ENCODE results near the gene SORCS2. TPM values are rescaled to one million over a fixed set of nuclear protein-coding genes. Genes with fewer than 3 reads are reported as not detected.

SORCS2 gene
- total RNA-seq, 1 donor from 2014 or later, result 3.1 TPM

GRCh38 chr4:7436256-7436655 lies 243.9 kb downstream of the SORCS2 start:
- Histone ChIP-seq H3K36me3 (ENCODE audit: control insufficient read depth in 3 of 3, insufficient read depth in 3 of 3, low read length in 3 of 3) (no peaks in the 10 kb centered on the region), H3K9ac (ENCODE audit: low read depth in 1 of 3, low read length in 3 of 3) (no peak overlapping the region)

GRCh38 chr4:7439699-7440098 lies 247.4 kb downstream of the SORCS2 start:
- no peak overlapping the region for H3K9ac ChIP-seq (ENCODE audit: low read depth in 1 of 3, low read length in 3 of 3)
- no peaks in the 10 kb centered on the region for H3K36me3 ChIP-seq (ENCODE audit: control insufficient read depth in 3 of 3, insufficient read depth in 3 of 3, low read length in 3 of 3)

More at GRCh38 chr4:7436256-7436655, 243.9 kb downstream of the SORCS2 start:
- no peaks in the 10 kb centered on the region for H3K9me3 ChIP-seq (ENCODE audit: control insufficient read depth in 3 of 3, low read length in 3 of 3)
- no peaks in the 10 kb centered on the region for H3K4me1 ChIP-seq (ENCODE audit: control insufficient read depth in 3 of 3, insufficient read depth in 3 of 3, low read length in 3 of 3)
- H3K27me3 ChIP-seq (ENCODE audit: control insufficient read depth in 3 of 3, insufficient read depth in 3 of 3, low read length in 3 of 3), result peaks cover 6 to 15% (median 13%) of the 10 kb centered on the region in 3 donors
- H3K27ac ChIP-seq (ENCODE audit: low read depth, low read length), result no peak overlapping the region
- no peak overlapping the region for H3K4me3 ChIP-seq (ENCODE audit: low read length in 3 of 3)

GRCh38 chr4:7441201-7441600 lies 248.9 kb downstream of the SORCS2 start:
- Histone ChIP-seq H3K27ac (ENCODE audit: low read depth, low read length) (no peak overlapping the region), H3K9me3 (ENCODE audit: control insufficient read depth in 3 of 3, low read length in 3 of 3) (no peaks in the 10 kb centered on the region), H3K27me3 (ENCODE audit: control insufficient read depth in 3 of 3, insufficient read depth in 3 of 3, low read length in 3 of 3) (peaks cover 6 to 19% (median 19%) of the 10 kb centered on the region in 3 donors), H3K36me3 (ENCODE audit: control insufficient read depth in 3 of 3, insufficient read depth in 3 of 3, low read length in 3 of 3) (no peaks in the 10 kb centered on the region), H3K4me3 (ENCODE audit: low read length in 3 of 3) (no peak overlapping the region), H3K4me1 (ENCODE audit: control insufficient read depth in 3 of 3, insufficient read depth in 3 of 3, low read length in 3 of 3) (no peaks in the 10 kb centered on the region), H3K9ac (ENCODE audit: low read depth in 1 of 3, low read length in 3 of 3) (no peak overlapping the region)

More at GRCh38 chr4:7439699-7440098, 247.4 kb downstream of the SORCS2 start:
- Histone ChIP-seq H3K27me3 (ENCODE audit: control insufficient read depth in 3 of 3, insufficient read depth in 3 of 3, low read length in 3 of 3) (peaks cover 6 to 18% (median 15%) of the 10 kb centered on the region in 3 donors), H3K4me1 (ENCODE audit: control insufficient read depth in 3 of 3, insufficient read depth in 3 of 3, low read length in 3 of 3) (no peaks in the 10 kb centered on the region), H3K9me3 (ENCODE audit: control insufficient read depth in 3 of 3, low read length in 3 of 3) (no peaks in the 10 kb centered on the region), H3K27ac (ENCODE audit: low read depth, low read length) (no peak overlapping the region), H3K4me3 (ENCODE audit: low read length in 3 of 3) (no peak overlapping the region)

- no peak overlapping the region for H3K4me3 ChIP-seq (ENCODE audit: low read length in 3 of 3)
- no peaks in the 10 kb centered on the region for H3K4me1 ChIP-seq (ENCODE audit: control insufficient read depth in 3 of 3, insufficient read depth in 3 of 3, low read length in 3 of 3)
- no peaks in the 10 kb centered on the region for H3K36me3 ChIP-seq (ENCODE audit: control insufficient read depth in 3 of 3, insufficient read depth in 3 of 3, low read length in 3 of 3)
- no peak overlapping the region for H3K9ac ChIP-seq (ENCODE audit: low read depth in 1 of 3, low read length in 3 of 3)
- no peaks in the 10 kb centered on the region for H3K9me3 ChIP-seq (ENCODE audit: control insufficient read depth in 3 of 3, low read length in 3 of 3)
- H3K27ac ChIP-seq (ENCODE audit: low read depth, low read length), result no peak overlapping the region
- peaks cover 11 to 26% (median 15%) of the 10 kb centered on the region in 3 donors for H3K27me3 ChIP-seq (ENCODE audit: control insufficient read depth in 3 of 3, insufficient read depth in 3 of 3, low read length in 3 of 3)
Measured at GRCh38 chr4:7442574-7443162, 250.3 kb downstream of the SORCS2 start.

- H3K4me1 ChIP-seq (ENCODE audit: control insufficient read depth in 3 of 3, insufficient read depth in 3 of 3, low read length in 3 of 3), result no peaks in the 10 kb centered on the region
- no peaks in the 10 kb centered on the region for H3K36me3 ChIP-seq (ENCODE audit: control insufficient read depth in 3 of 3, insufficient read depth in 3 of 3, low read length in 3 of 3)
- H3K4me3 ChIP-seq (ENCODE audit: low read length in 3 of 3), result no peak overlapping the region
- H3K27ac ChIP-seq (ENCODE audit: low read depth, low read length), result no peak overlapping the region
- H3K9me3 ChIP-seq (ENCODE audit: control insufficient read depth in 3 of 3, low read length in 3 of 3), result no peaks in the 10 kb centered on the region
- peaks cover 8 to 29% (median 15%) of the 10 kb centered on the region in 3 donors for H3K27me3 ChIP-seq (ENCODE audit: control insufficient read depth in 3 of 3, insufficient read depth in 3 of 3, low read length in 3 of 3)
- no peak overlapping the region for H3K9ac ChIP-seq (ENCODE audit: low read depth in 1 of 3, low read length in 3 of 3)
Measured at GRCh38 chr4:7444314-7444713, 252.0 kb downstream of the SORCS2 start.

GRCh38 chr4:7444731-7445130 lies 252.4 kb downstream of the SORCS2 start:
- Histone ChIP-seq H3K4me1 (ENCODE audit: control insufficient read depth in 3 of 3, insufficient read depth in 3 of 3, low read length in 3 of 3) (no peaks in the 10 kb centered on the region), H3K4me3 (ENCODE audit: low read length in 3 of 3) (no peak overlapping the region), H3K27me3 (ENCODE audit: control insufficient read depth in 3 of 3, insufficient read depth in 3 of 3, low read length in 3 of 3) (peaks cover 8 to 25% (median 15%) of the 10 kb centered on the region in 3 donors), H3K9me3 (ENCODE audit: control insufficient read depth in 3 of 3, low read length in 3 of 3) (no peaks in the 10 kb centered on the region), H3K9ac (ENCODE audit: low read depth in 1 of 3, low read length in 3 of 3) (no peak overlapping the region), H3K27ac (ENCODE audit: low read depth, low read length) (no peak overlapping the region), H3K36me3 (ENCODE audit: control insufficient read depth in 3 of 3, insufficient read depth in 3 of 3, low read length in 3 of 3) (no peaks in the 10 kb centered on the region)

- H3K4me1 ChIP-seq (ENCODE audit: control insufficient read depth in 3 of 3, insufficient read depth in 3 of 3, low read length in 3 of 3), result no peaks in the 10 kb centered on the region
- no peak overlapping the region for H3K4me3 ChIP-seq (ENCODE audit: low read length in 3 of 3)
- H3K27ac ChIP-seq (ENCODE audit: low read depth, low read length), result no peak overlapping the region
- no peaks in the 10 kb centered on the region for H3K36me3 ChIP-seq (ENCODE audit: control insufficient read depth in 3 of 3, insufficient read depth in 3 of 3, low read length in 3 of 3)
- no peaks in the 10 kb centered on the region for H3K9me3 ChIP-seq (ENCODE audit: control insufficient read depth in 3 of 3, low read length in 3 of 3)
- H3K27me3 ChIP-seq (ENCODE audit: control insufficient read depth in 3 of 3, insufficient read depth in 3 of 3, low read length in 3 of 3), result peaks cover 5 to 16% (median 15%) of the 10 kb centered on the region in 3 donors
- no peak overlapping the region for H3K9ac ChIP-seq (ENCODE audit: low read depth in 1 of 3, low read length in 3 of 3)
Measured at GRCh38 chr4:7447236-7447635, 254.9 kb downstream of the SORCS2 start.

GRCh38 chr4:7448036-7448435 lies 255.7 kb downstream of the SORCS2 start:
- Histone ChIP-seq H3K27ac (ENCODE audit: low read depth, low read length) (no peak overlapping the region), H3K27me3 (ENCODE audit: control insufficient read depth in 3 of 3, insufficient read depth in 3 of 3, low read length in 3 of 3) (peaks cover 5 to 16% (median 15%) of the 10 kb centered on the region in 3 donors), H3K4me3 (ENCODE audit: low read length in 3 of 3) (no peak overlapping the region), H3K4me1 (ENCODE audit: control insufficient read depth in 3 of 3, insufficient read depth in 3 of 3, low read length in 3 of 3) (no peaks in the 10 kb centered on the region), H3K9ac (ENCODE audit: low read depth in 1 of 3, low read length in 3 of 3) (no peak overlapping the region), H3K9me3 (ENCODE audit: control insufficient read depth in 3 of 3, low read length in 3 of 3) (no peaks in the 10 kb centered on the region), H3K36me3 (ENCODE audit: control insufficient read depth in 3 of 3, insufficient read depth in 3 of 3, low read length in 3 of 3) (no peaks in the 10 kb centered on the region)

- H3K27me3 ChIP-seq (ENCODE audit: control insufficient read depth in 3 of 3, insufficient read depth in 3 of 3, low read length in 3 of 3), result peaks cover 0 to 11% (median 5%) of the 10 kb centered on the region in 3 donors
- no peaks in the 10 kb centered on the region for H3K4me1 ChIP-seq (ENCODE audit: control insufficient read depth in 3 of 3, insufficient read depth in 3 of 3, low read length in 3 of 3)
- no peak overlapping the region for H3K9ac ChIP-seq (ENCODE audit: low read depth in 1 of 3, low read length in 3 of 3)
- no peak overlapping the region for H3K4me3 ChIP-seq (ENCODE audit: low read length in 3 of 3)
- H3K36me3 ChIP-seq (ENCODE audit: control insufficient read depth in 3 of 3, insufficient read depth in 3 of 3, low read length in 3 of 3), result no peaks in the 10 kb centered on the region
- no peak overlapping the region for H3K27ac ChIP-seq (ENCODE audit: low read depth, low read length)
- no peaks in the 10 kb centered on the region for H3K9me3 ChIP-seq (ENCODE audit: control insufficient read depth in 3 of 3, low read length in 3 of 3)
Measured at GRCh38 chr4:7450775-7451433, 258.6 kb downstream of the SORCS2 start.

GRCh38 chr4:7451434-7451789 lies 259.1 kb downstream of the SORCS2 start:
- Histone ChIP-seq H3K4me3 (ENCODE audit: low read length in 3 of 3) (no peak overlapping the region), H3K36me3 (ENCODE audit: control insufficient read depth in 3 of 3, insufficient read depth in 3 of 3, low read length in 3 of 3) (no peaks in the 10 kb centered on the region), H3K27me3 (ENCODE audit: control insufficient read depth in 3 of 3, insufficient read depth in 3 of 3, low read length in 3 of 3) (peaks cover 0 to 9% (median 4%) of the 10 kb centered on the region in 3 donors), H3K4me1 (ENCODE audit: control insufficient read depth in 3 of 3, insufficient read depth in 3 of 3, low read length in 3 of 3) (no peaks in the 10 kb centered on the region), H3K9ac (ENCODE audit: low read depth in 1 of 3, low read length in 3 of 3) (no peak overlapping the region), H3K9me3 (ENCODE audit: control insufficient read depth in 3 of 3, low read length in 3 of 3) (no peaks in the 10 kb centered on the region), H3K27ac (ENCODE audit: low read depth, low read length) (no peak overlapping the region)

All from skeletal muscle tissue (tissue), 4 donors.